Adipocyte (in vitro differentiated cells): ENCODE results near the gene EIF4EBP2.

Source experiments
- DNase-seq: peaks from one replicate; pipeline ENCODE4 v3.0.0-alpha.2; 2015; ENCODE audit warnings: low read depth
- H3K27me3 ChIP-seq: replicated peaks from 2 replicates; pipeline ENCODE4 v1.7.0; 2013; ENCODE audit warnings: mild to moderate bottlenecking, low read length, moderate library complexity; ENCODE audit not compliant: control insufficient read depth, insufficient read depth
- H3K36me3 ChIP-seq: 2 replicates; pipeline ENCODE4 v1.7.0; 2013; ENCODE audit warnings: low read length, mild to moderate bottlenecking, moderate library complexity; ENCODE audit not compliant: control insufficient read depth, insufficient read depth, severe bottlenecking
- H3K4me1 ChIP-seq: 2 replicates; pipeline ENCODE4 v1.7.0; 2013; ENCODE audit warnings: mild to moderate bottlenecking, low read length, moderate library complexity; ENCODE audit not compliant: control insufficient read depth, insufficient read depth
- H3K4me3 ChIP-seq: 2 replicates; pipeline ENCODE4 v1.7.0; 2013; ENCODE audit warnings: mild to moderate bottlenecking, low read length, moderate library complexity
- H3K9ac ChIP-seq: 2 replicates; pipeline ENCODE4 v1.7.0; 2013; ENCODE audit warnings: mild to moderate bottlenecking, low read length, moderate library complexity
- H3K9me3 ChIP-seq: 2 replicates; pipeline ENCODE4 v1.7.0; 2013; ENCODE audit warnings: mild to moderate bottlenecking, low read length, moderate library complexity; ENCODE audit not compliant: control insufficient read depth

EIF4EBP2 gene

DNA sequence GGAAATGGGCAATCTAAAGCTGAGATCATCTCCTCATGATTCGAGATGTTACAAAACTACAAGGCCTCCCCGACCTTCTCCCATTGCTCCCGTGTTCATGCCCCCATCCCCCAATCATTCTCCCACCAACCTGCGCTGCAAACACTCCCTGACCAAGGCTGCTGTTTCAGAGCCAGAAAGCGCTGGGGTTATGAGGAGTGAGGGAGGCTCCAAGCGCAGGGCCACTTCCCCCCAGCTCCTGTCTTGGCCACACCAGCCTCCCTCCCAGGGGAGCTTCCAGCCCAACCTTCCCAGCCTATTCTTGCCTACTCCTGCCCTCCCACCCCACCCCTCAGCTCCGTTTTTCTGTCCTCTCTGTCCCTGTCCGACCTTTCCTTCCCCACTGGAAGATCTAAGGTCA is 52.2 kb downstream of the EIF4EBP2 start:
- Histone ChIP-seq H3K27me3 (peaks cover 9% of the 10 kb centered on the region), H3K4me1 (peaks cover 12% of the 10 kb centered on the region), H3K4me3 (no peak overlapping the region), H3K36me3 (no peaks in the 10 kb centered on the region), H3K9me3 (no peaks in the 10 kb centered on the region), H3K9ac (no peak overlapping the region)
- DNase-seq, result no peak

DNA sequence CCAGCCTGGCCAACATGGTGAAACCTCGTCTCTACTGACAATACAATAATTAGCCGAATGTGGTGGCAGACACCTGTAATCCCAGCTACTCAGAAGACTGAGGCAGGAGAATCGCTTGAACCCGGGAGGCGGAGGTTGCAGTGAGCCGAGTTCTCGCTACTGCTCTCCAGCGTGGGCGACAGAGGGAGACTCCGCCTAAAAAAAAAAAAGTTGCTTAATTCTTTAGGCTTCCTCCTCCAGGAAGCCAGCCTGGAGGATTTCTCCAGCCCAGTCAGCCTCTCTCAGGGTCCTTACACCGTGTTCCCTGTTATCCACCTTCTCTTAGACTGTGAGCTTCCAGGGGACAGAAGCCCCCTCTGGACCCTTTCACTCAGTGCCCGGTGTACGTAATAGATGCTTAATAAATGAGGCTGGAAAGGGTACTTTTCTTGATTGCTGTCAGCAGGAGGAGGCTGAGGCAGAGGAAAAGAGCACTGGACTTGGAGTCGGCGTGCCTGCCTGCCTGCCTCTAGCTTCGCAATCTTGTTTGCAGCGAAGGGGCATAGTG is 53.9 kb downstream of the EIF4EBP2 start:
- H3K4me3 ChIP-seq, result peak overlapping the region; percentile 37
- H3K36me3 ChIP-seq, result no peaks in the 10 kb centered on the region
- H3K4me1 ChIP-seq, result peaks cover 26% of the 10 kb centered on the region
- no peaks in the 10 kb centered on the region for H3K9me3 ChIP-seq
- H3K9ac ChIP-seq, result no peak overlapping the region
- no peak for DNase-seq
- H3K27me3 ChIP-seq, result peaks cover 9% of the 10 kb centered on the region

DNA sequence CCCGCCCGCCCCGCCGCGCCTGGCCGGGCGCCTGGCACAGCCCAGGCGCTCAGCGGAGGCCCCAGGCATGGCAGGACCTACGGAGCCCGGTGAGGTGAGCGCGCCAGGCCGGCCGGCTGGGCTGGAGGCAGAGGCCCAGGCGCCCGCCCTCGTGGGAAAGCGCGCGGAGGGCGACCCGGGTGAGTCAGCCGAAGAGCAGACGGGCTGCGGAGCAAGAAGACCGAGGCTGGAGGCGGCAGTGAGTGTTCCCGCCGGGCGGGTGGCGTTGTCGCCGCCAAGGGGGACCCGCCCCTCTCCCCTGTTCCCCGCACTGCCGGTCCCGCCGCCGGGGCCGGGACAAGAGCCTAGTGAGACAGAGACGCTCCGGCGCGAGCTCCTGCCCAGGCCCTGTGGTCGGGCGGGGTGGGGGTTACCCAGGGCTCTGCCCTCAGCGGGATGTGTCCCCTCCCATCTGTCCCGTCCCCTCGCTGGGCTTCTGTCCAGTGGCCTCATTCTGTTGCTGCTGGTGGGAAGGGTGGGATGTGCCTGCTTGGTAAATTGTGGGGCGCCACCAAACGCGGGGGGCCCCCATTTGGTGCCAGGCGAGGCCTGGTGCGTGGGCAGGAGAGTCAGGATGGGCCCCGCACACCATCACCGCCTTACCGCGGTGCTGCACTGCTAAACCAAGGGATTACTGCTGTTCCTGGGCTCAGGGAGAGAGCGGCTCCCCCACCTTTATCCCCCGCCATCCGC is 54.5 kb downstream of the EIF4EBP2 start:
- H3K9ac ChIP-seq, result no peak overlapping the region
- peaks cover 27% of the 10 kb centered on the region for H3K4me1 ChIP-seq
- H3K4me3 ChIP-seq, result peak overlapping the region; percentile 37
- H3K9me3 ChIP-seq, result no peaks in the 10 kb centered on the region
- H3K36me3 ChIP-seq, result no peaks in the 10 kb centered on the region
- H3K27me3 ChIP-seq, result peaks cover 9% of the 10 kb centered on the region
- peak; percentile 92 for DNase-seq

DNA sequence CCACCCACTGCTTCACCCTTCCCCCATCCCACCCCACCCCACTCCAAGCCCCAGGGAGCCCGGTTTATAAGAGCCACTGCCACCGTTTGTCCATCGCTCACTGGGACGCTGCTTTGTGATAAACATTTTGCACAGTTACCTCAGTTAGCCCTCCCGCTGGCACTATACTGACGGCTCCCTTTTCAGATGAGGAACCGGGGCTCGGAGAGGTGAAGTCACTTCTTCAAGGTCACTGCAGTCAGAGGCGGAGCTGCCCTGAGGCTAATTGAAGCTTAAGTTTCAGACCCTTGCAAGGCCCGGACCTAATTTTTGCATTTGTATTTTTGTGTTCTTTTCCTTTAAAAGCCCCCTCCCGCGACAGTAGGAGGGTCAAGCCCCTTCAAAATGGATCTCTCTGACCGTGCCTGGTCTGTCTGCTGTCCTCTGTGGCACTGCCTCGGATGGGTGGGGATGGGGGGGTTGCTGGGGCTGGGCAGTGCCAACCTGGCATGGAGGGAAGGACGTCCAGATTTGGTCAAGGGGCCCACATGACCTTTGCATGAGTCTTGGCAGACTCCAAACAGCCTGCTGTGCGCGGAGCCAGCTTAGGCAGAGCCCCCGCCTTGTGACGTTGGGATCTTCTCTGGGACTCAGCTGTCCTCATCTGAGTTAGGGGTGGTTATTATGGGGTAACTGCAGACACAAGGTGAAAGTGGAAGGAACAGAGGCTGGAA is 55.3 kb downstream of the EIF4EBP2 start:
- Histone ChIP-seq H3K9ac (no peak overlapping the region), H3K36me3 (no peaks in the 10 kb centered on the region), H3K27me3 (peaks cover 9% of the 10 kb centered on the region), H3K4me3 (no peak overlapping the region), H3K9me3 (no peaks in the 10 kb centered on the region), H3K4me1 (peaks cover 27% of the 10 kb centered on the region)
- DNase-seq, result no peak

DNA sequence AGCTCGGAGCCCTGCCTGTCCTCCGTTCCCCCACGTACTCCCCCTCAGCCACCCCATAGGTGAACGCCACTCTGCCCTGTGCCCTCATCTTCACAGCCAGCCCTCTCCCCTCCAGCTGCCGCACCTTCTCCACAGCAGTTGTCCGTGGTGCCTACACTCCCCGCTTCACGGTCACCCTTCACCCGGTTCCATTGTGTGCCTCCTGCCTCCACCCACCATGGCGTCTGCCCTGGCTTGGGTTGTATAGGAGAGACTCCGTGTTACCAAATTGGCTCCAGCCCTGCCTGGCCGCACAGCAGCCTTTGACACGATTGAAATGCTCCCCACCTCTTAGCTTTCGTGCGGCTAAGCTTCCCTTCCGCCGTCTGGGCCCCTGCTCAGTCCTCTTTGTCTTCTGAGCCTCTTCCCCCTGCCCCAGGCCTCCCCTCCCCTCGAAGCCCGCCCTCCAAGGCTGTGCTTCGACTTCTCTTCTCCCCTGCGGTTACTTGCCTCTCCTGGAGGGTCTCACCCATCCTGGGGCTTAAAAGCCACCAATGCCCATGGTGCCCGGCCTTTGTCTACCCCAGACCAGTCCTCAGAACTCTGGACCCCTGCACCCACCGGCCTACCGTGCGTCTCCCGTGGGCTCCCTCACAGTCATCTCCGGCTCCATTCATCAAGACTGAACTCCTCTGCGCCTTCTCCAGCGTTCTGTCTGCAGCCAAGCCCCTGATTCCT is 56.0 kb downstream of the EIF4EBP2 start:
- Histone ChIP-seq H3K4me1 (peaks cover 27% of the 10 kb centered on the region), H3K9me3 (no peaks in the 10 kb centered on the region), H3K4me3 (no peak overlapping the region), H3K36me3 (no peaks in the 10 kb centered on the region), H3K27me3 (peaks cover 8% of the 10 kb centered on the region), H3K9ac (no peak overlapping the region)
- no peak for DNase-seq

DNA sequence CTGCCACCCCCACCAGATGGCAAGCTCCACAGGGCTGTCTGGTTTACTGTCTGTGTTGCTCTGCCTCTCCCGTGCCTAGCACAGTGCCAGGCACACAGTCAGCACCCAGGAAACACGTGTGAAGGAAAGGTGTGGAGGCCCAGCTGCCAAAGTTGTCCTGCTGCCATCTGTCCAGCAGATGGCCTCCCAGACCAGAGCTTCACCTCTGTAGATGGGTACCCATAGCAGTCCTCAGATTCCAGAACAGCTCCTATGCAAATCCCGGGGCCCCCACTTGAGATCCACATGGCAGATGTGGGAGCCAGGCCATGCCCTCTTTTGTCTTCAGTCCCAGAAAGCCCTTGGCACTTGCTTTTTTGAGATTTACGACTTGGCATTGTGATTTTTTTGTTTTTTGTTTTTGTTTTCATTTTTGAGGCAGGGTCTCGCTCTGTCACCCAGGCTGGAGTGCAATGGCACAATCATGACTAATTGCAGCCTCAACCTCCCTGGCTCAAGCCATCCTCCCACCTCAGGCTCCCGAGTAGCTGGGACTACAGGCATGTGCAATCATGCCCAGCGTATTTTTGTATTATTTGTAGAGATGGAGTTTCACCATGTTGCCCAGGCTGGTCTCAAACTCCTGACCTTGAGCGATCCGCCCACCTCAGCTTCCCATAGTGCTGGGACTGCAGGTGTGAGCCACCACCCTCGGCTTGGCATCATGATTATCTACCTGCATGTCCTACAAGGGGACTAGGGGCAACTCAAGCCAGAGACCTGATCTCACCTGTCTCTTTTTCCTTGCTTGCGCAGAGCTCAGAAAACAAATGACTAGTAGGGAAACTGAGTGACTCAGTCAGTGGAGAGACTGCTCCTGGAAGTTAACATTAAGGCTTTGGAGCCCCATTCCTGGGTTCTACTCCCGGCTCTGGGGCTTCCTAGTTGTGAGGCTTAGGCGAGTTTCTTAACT is 57.7 kb downstream of the EIF4EBP2 start:
- peak; percentile 77 for DNase-seq
- Histone ChIP-seq H3K27me3 (peaks cover 14% of the 10 kb centered on the region), H3K4me3 (no peak overlapping the region), H3K36me3 (no peaks in the 10 kb centered on the region), H3K9me3 (no peaks in the 10 kb centered on the region), H3K4me1 (peaks cover 27% of the 10 kb centered on the region), H3K9ac (no peak overlapping the region)

DNA sequence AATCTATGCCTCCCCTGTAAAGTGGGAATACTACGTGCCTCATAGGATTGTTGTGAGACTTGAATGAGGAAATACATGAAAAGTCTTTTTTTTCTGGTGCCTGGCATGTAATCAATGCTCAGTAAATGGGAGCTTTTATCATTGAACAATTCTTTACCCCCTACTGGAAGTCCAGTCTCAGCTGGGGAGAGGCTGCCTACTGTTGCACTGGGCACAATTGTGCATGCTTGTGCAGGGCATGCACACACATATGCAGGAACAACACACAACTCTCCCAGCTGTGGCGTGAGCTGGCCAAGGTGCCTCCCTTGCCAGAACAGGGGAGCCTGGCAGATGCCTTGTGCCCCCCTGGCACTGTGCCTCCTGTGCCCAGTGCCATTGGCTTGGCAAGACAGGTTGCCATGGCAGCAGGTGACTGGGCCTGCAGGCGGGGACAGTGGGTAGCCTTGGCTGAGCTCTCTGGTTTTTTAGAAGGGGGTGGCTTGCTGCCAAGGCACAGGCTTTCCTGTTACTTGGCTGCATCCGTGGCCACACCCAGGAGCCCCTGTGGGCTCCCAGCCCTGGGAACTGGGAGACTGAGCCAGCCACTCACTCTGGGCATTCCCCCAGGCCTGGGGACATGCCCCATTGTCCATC is 58.5 kb downstream of the EIF4EBP2 start:
- H3K4me1 ChIP-seq, result peaks cover 27% of the 10 kb centered on the region
- H3K36me3 ChIP-seq, result no peaks in the 10 kb centered on the region
- no peaks in the 10 kb centered on the region for H3K9me3 ChIP-seq
- H3K9ac ChIP-seq, result no peak overlapping the region
- H3K27me3 ChIP-seq, result peaks cover 19% of the 10 kb centered on the region
- H3K4me3 ChIP-seq, result no peak overlapping the region
- DNase-seq, result peak; percentile 40

DNA sequence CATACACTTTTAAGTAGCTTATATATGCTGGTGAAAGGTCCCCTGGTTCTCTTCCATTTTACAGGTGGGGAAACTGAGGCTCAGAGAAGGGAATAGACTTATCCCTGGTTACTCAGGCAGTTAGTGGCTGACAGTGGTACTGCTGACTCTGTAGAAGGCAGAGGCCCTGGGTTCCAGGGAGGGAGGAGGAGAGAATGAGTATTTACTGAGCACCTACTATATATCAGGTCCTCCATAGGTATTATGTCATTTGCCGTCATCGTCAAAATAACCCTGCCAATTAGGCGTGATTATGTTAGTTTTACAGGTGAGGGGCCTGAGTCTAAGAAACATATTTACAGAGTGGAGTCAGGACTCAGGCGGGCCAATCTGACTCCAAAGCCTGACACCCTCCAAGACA is 61.3 kb downstream of the EIF4EBP2 start:
- peaks cover 17% of the 10 kb centered on the region for H3K4me1 ChIP-seq
- no peaks in the 10 kb centered on the region for H3K36me3 ChIP-seq
- no peak for DNase-seq
- no peak overlapping the region for H3K9ac ChIP-seq
- no peaks in the 10 kb centered on the region for H3K9me3 ChIP-seq
- H3K4me3 ChIP-seq, result no peak overlapping the region
- peaks cover 38% of the 10 kb centered on the region for H3K27me3 ChIP-seq

DNA sequence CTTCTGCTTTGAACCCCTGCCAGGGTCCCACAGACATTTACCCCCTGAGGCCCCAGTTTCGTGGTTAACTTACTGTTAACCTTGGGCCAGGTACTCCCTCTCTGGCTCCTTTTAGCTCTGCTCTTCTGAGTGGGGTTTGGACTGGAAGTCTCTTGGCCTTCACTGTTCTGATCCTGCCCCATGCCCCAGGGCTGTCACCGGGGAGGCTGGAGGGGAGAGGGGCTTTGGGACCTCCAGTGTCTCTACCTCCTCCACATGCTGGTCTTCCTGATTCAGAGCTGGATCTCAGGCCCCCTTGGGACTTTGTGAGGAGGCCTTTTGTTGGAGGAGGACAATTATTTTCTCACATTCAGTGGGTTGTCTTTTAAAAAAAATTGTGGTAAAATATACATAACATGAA is 61.9 kb downstream of the EIF4EBP2 start:
- DNase-seq, result no peak
- Histone ChIP-seq H3K27me3 (peaks cover 38% of the 10 kb centered on the region), H3K9ac (no peak overlapping the region), H3K4me3 (no peak overlapping the region), H3K9me3 (no peaks in the 10 kb centered on the region), H3K4me1 (peaks cover 17% of the 10 kb centered on the region), H3K36me3 (no peaks in the 10 kb centered on the region)

DNA sequence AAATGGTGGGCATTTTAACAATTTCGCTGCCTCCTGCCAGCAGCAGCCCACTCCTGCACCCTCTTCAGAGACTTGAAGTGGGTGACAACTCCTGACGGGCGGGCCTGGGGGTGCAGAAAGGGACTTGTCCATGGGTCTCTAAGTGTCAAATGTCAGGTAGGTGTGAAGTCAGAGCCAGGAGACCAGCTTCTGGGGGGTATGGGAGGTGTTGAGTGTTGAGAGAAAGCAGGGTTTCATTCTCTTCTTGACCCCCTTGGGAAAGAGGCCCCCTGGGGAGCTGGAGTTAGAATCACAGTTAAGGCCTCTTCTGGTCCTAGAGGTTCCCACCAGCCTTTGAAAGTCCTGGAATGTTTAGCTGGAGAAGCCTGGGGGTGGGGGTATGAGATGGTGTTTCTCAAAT is 63.0 kb downstream of the EIF4EBP2 start:
- Histone ChIP-seq H3K4me1 (peaks cover 10% of the 10 kb centered on the region), H3K4me3 (no peak overlapping the region)
- DNase-seq, result no peak

More for the DNA sequence above, 63.0 kb downstream of the EIF4EBP2 start:
- Histone ChIP-seq H3K9ac (no peak overlapping the region), H3K9me3 (no peaks in the 10 kb centered on the region), H3K27me3 (peaks cover 47% of the 10 kb centered on the region), H3K36me3 (no peaks in the 10 kb centered on the region)
